ENCODE results near the gene ATP8B4.

ATP8B4 gene

DNA sequence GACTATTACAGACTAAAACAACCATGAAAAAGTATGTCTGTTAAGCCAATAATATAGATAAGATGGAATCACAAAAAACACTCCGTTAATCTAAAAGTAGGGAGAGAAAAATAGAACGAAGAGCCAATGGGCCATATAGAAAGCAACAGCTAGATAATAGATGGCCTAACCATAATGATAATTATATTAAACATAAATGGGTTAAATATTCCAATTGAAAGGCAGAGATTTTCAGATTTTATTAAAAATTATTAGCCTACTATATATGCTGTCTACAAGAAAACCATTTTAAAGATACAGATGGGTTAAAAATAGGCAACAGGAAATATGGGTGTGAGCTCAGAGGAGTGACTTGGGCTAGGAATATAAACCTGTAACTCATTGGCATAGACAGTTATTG lies 76.3 kb downstream of the ATP8B4 start:
- H3K79me2 ChIP-seq (ENCODE audit: insufficient read depth, low read length): no peaks in the 10 kb centered on the region
- no peaks in the 10 kb centered on the region for H3K27me3 ChIP-seq (ENCODE audit: low read length)
- no peak overlapping the region for H2AFZ ChIP-seq (ENCODE audit: low read depth, low read length, severe bottlenecking)
- no peak overlapping the region for H3K27ac ChIP-seq (ENCODE audit: low read depth, low read length)
- no peak overlapping the region for H3K4me2 ChIP-seq (ENCODE audit: low read depth, low read length, poor library complexity, severe bottlenecking)
- H3K4me3 ChIP-seq (ENCODE audit: insufficient read depth, low read length, poor library complexity, severe bottlenecking): no peak overlapping the region
- TF ChIP-seq EZH2phosphoT487 (conservative IDR thresholded peaks at IDR 0.05; ENCODE audit: low read length): no peak
- TF ChIP-seq, protein P1, sequence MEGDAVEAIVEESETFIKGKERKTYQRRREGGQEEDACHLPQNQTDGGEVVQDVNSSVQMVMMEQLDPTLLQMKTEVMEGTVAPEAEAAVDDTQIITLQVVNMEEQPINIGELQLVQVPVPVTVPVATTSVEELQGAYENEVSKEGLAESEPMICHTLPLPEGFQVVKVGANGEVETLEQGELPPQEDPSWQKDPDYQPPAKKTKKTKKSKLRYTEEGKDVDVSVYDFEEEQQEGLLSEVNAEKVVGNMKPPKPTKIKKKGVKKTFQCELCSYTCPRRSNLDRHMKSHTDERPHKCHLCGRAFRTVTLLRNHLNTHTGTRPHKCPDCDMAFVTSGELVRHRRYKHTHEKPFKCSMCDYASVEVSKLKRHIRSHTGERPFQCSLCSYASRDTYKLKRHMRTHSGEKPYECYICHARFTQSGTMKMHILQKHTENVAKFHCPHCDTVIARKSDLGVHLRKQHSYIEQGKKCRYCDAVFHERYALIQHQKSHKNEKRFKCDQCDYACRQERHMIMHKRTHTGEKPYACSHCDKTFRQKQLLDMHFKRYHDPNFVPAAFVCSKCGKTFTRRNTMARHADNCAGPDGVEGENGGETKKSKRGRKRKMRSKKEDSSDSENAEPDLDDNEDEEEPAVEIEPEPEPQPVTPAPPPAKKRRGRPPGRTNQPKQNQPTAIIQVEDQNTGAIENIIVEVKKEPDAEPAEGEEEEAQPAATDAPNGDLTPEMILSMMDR (IDR thresholded peaks at IDR 0.05; ENCODE audit: insufficient read depth, low read length, poor library complexity, severe bottlenecking): no peak
- no peaks in the 10 kb centered on the region for H3K36me3 ChIP-seq (ENCODE audit: low read length)
- no peak overlapping the region for H3K9ac ChIP-seq (ENCODE audit: low read length)
- no peaks in the 10 kb centered on the region for H3K9me2 ChIP-seq (replicated peaks; ENCODE audit: insufficient read depth, low read length)
- 0 out of 2 replicates have a peak, but pooled peaks cover 9% of the 10 kb centered on the region for H3K9me3 ChIP-seq (ENCODE audit: insufficient read depth, low read length)
- no peaks in the 10 kb centered on the region for H3F3A ChIP-seq (ENCODE audit: insufficient read depth)
- H4K20me1 ChIP-seq (ENCODE audit: low read depth, low read length): no peaks in the 10 kb centered on the region

DNA sequence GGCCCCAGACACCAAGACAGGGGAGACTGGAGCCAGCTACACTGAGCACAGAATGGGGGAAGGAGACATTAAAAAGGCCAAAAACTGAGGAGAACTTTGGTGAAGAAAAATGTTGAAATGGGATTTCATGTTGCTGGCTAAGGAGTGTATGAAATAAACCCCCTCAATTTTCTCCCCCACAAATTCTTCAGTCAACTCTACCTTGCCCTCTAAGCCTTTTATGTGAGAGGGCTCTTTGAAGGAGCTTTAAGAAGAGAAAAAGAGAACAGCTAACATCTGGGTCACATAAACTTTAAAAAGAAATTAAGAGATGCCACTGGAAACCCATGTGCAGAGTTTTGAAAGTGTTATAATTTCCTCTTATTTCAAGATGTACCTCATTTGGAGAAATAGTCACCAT lies 88.6 kb downstream of the ATP8B4 start:
- no peaks in the 10 kb centered on the region for H4K20me1 ChIP-seq (ENCODE audit: low read depth, low read length)
- TF ChIP-seq, protein P1 (IDR thresholded peaks at IDR 0.05; ENCODE audit: insufficient read depth, low read length, poor library complexity, severe bottlenecking): no peak
- TF ChIP-seq EZH2phosphoT487 (conservative IDR thresholded peaks at IDR 0.05; ENCODE audit: low read length): no peak

DNA sequence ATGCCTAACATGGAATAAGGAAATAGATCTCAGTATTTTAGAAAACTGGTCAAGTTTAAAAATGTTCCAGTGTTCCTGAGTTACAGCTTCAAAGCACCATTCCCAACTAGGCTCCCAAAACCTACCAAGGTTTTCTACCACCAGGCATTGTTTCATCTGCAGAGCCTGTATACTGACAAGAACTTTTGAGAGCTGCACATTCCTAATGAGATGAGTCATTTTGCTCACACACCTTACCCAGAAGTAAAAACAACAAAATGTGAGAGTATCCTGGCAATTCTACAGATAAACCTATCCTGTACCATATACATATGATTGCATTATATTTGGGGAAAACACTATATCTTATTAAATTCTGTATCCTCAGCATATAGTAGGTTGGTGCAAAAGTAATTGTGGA lies 90.7 kb downstream of the ATP8B4 start:
- Histone ChIP-seq H3K9me2 (replicated peaks; ENCODE audit: insufficient read depth, low read length) (no peaks in the 10 kb centered on the region), H3K27ac (ENCODE audit: low read depth, low read length) (no peak overlapping the region), H4K20me1 (ENCODE audit: low read depth, low read length) (no peaks in the 10 kb centered on the region), H3K9me3 (ENCODE audit: insufficient read depth, low read length) (no peaks in the 10 kb centered on the region), H2AFZ (ENCODE audit: low read depth, low read length, severe bottlenecking) (no peak overlapping the region), H3K27me3 (ENCODE audit: low read length) (no peaks in the 10 kb centered on the region), H3K4me3 (ENCODE audit: insufficient read depth, low read length, poor library complexity, severe bottlenecking) (no peak overlapping the region), H3K36me3 (ENCODE audit: low read length) (no peaks in the 10 kb centered on the region), H3F3A (ENCODE audit: insufficient read depth) (no peaks in the 10 kb centered on the region), H3K9ac (ENCODE audit: low read length) (no peak overlapping the region), H3K79me2 (ENCODE audit: insufficient read depth, low read length) (no peaks in the 10 kb centered on the region), H3K4me2 (ENCODE audit: low read depth, low read length, poor library complexity, severe bottlenecking) (no peak overlapping the region)
- TF ChIP-seq EZH2phosphoT487 (conservative IDR thresholded peaks at IDR 0.05; ENCODE audit: low read length): no peak
- TF ChIP-seq, protein P1 (IDR thresholded peaks at IDR 0.05; ENCODE audit: insufficient read depth, low read length, poor library complexity, severe bottlenecking): no peak

More for the DNA sequence above, 88.6 kb downstream of the ATP8B4 start:
- H3K9me3 ChIP-seq (ENCODE audit: insufficient read depth, low read length): no peaks in the 10 kb centered on the region
- H3F3A ChIP-seq (ENCODE audit: insufficient read depth): no peaks in the 10 kb centered on the region
- H3K9me2 ChIP-seq (replicated peaks; ENCODE audit: insufficient read depth, low read length): no peaks in the 10 kb centered on the region
- H2AFZ ChIP-seq (ENCODE audit: low read depth, low read length, severe bottlenecking): no peak overlapping the region
- H3K36me3 ChIP-seq (ENCODE audit: low read length): no peaks in the 10 kb centered on the region
- no peaks in the 10 kb centered on the region for H3K27me3 ChIP-seq (ENCODE audit: low read length)
- H3K4me3 ChIP-seq (ENCODE audit: insufficient read depth, low read length, poor library complexity, severe bottlenecking): no peak overlapping the region
- H3K27ac ChIP-seq (ENCODE audit: low read depth, low read length): no peak overlapping the region
- H3K79me2 ChIP-seq (ENCODE audit: insufficient read depth, low read length): no peaks in the 10 kb centered on the region
- no peak overlapping the region for H3K4me2 ChIP-seq (ENCODE audit: low read depth, low read length, poor library complexity, severe bottlenecking)
- H3K9ac ChIP-seq (ENCODE audit: low read length): no peak overlapping the region

Measured in SU-DHL-6 (cell line).